ENCODE measurements around the gene SPEN. TPM values are rescaled to one million over a fixed set of nuclear protein-coding genes. Genes with fewer than 3 reads are reported as not detected.

The SPEN gene
- total RNA-seq, 4 donors from 2014 or later = 40.7 to 97.0 (median 57.3) TPM

DNA sequence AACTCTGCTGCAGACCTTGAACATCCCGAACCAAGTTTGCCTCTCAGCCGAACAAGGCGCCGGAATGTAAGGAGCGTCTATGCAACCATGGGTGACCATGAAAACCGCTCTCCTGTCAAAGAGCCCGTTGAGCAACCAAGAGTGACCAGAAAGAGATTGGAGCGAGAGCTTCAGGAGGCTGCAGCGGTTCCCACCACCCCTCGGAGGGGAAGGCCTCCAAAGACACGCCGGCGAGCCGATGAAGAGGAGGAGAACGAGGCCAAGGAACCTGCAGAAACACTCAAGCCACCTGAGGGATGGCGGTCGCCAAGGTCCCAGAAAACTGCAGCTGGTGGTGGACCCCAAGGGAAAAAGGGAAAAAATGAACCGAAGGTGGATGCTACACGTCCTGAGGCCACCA, 84.4 kb downstream of the SPEN start:
- DNase-seq = no peak
- H3K4me3 ChIP-seq (replicated peaks in 1 of 3) = no peak overlapping the region
- no peaks in the 10 kb centered on the region for H3K9me3 ChIP-seq
- peaks cover 0 to under 1% of the 10 kb centered on the region in 2 donors for H3K4me1 ChIP-seq
- H3K36me3 ChIP-seq = peaks cover 68 to 75% of the 10 kb centered on the region in 2 donors
- intact Hi-C loops (cut with DNase I) = no loop called here
- no peaks in the 10 kb centered on the region for H3K27me3 ChIP-seq
- TF ChIP-seq, protein P1, sequence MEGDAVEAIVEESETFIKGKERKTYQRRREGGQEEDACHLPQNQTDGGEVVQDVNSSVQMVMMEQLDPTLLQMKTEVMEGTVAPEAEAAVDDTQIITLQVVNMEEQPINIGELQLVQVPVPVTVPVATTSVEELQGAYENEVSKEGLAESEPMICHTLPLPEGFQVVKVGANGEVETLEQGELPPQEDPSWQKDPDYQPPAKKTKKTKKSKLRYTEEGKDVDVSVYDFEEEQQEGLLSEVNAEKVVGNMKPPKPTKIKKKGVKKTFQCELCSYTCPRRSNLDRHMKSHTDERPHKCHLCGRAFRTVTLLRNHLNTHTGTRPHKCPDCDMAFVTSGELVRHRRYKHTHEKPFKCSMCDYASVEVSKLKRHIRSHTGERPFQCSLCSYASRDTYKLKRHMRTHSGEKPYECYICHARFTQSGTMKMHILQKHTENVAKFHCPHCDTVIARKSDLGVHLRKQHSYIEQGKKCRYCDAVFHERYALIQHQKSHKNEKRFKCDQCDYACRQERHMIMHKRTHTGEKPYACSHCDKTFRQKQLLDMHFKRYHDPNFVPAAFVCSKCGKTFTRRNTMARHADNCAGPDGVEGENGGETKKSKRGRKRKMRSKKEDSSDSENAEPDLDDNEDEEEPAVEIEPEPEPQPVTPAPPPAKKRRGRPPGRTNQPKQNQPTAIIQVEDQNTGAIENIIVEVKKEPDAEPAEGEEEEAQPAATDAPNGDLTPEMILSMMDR (IDR thresholded peaks at IDR 0.05) = no peak
- no peak for TF ChIP-seq POLR2A (IDR thresholded peaks at IDR 0.05)
- 93 to 96% methylated on average over 19 of the region's 19 CpGs for WGBS, 2 donors
- H3K27ac ChIP-seq = no peak overlapping the region

DNA sequence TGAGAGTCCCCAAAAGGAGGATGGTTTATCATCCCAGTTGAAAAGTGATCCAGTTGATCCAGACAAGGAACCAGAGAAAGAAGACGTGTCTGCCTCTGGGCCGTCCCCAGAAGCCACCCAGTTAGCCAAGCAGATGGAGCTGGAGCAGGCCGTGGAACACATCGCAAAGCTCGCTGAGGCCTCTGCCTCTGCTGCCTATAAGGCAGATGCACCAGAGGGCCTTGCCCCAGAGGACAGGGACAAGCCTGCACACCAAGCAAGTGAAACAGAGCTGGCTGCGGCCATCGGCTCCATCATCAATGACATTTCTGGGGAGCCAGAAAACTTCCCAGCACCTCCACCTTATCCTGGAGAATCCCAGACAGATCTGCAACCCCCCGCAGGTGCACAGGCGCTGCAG, 85.1 kb downstream of the SPEN start:
- Histone ChIP-seq H3K4me1 (peaks cover 0 to 6% of the 10 kb centered on the region in 2 donors), H3K4me3 (replicated peaks in 1 of 3) (no peak overlapping the region), H3K36me3 (peaks cover 75 to 79% of the 10 kb centered on the region in 2 donors), H3K27me3 (no peaks in the 10 kb centered on the region), H3K27ac (no peak overlapping the region), H3K9me3 (no peaks in the 10 kb centered on the region)
- WGBS, 2 donors = 88 to 94% methylated on average over 5 to 9 of the region's 9 CpGs
- no peak for TF ChIP-seq POLR2A (IDR thresholded peaks at IDR 0.05)
- TF ChIP-seq, protein P1 (IDR thresholded peaks at IDR 0.05) = no peak
- intact Hi-C loops (cut with DNase I) = no loop called here
- no peak for DNase-seq

DNA sequence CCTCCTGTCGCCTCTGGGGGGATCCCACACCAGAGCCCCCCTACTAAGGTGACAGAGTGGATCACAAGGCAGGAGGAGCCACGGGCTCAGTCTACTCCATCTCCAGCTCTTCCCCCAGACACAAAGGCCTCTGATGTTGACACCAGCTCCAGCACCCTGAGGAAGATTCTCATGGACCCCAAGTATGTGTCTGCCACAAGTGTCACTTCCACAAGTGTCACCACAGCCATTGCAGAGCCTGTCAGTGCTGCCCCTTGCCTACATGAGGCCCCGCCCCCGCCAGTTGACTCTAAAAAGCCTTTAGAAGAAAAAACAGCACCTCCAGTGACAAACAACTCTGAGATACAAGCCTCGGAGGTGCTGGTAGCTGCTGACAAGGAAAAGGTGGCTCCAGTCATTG, 86.2 kb downstream of the SPEN start:
- WGBS, 2 donors = 91 to 96% methylated on average over 5 of the region's 5 CpGs
- Histone ChIP-seq H3K9me3 (no peaks in the 10 kb centered on the region), H3K27ac (no peak overlapping the region), H3K36me3 (peaks cover 77 to 80% of the 10 kb centered on the region in 2 donors), H3K4me1 (peaks cover 0 to 9% of the 10 kb centered on the region in 2 donors), H3K4me3 (replicated peaks in 1 of 3) (no peak overlapping the region), H3K27me3 (no peaks in the 10 kb centered on the region)
- intact Hi-C loops (cut with DNase I) = no loop called here
- no peak for DNase-seq
- TF ChIP-seq, protein P1 (IDR thresholded peaks at IDR 0.05) = no peak
- no peak for TF ChIP-seq POLR2A (IDR thresholded peaks at IDR 0.05)

DNA sequence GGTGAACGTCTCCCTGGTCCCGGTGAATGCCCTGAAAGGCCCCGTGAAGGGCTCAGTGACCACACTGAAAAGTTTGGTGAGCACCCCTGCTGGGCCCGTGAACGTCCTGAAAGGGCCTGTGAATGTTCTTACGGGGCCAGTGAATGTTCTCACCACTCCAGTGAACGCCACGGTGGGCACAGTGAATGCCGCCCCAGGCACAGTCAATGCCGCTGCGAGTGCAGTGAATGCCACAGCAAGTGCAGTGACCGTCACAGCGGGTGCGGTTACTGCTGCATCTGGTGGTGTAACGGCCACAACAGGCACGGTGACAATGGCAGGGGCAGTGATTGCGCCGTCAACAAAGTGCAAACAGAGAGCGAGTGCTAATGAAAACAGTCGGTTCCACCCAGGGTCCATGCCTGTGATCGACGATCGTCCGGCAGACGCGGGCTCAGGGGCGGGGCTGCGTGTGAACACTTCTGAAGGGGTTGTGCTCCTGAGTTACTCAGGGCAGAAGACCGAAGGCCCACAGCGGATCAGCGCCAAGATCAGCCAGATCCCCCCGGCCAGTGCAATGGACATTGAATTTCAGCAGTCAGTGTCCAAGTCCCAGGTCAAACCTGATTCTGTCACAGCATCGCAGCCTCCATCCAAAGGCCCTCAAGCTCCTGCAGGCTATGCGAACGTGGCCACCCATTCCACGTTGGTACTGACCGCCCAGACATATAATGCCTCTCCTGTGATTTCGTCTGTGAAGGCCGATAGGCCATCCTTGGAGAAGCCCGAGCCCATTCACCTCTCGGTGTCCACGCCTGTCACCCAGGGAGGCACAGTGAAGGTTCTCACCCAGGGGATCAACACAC, 86.9 kb downstream of the SPEN start:
- Histone ChIP-seq H3K27ac (no peak overlapping the region), H3K4me3 (replicated peaks in 1 of 3) (no peak overlapping the region), H3K9me3 (no peaks in the 10 kb centered on the region), H3K36me3 (peaks cover 73 to 76% of the 10 kb centered on the region in 2 donors), H3K4me1 (peaks cover 0 to 16% of the 10 kb centered on the region in 2 donors), H3K27me3 (no peaks in the 10 kb centered on the region)
- TF ChIP-seq, protein P1 (IDR thresholded peaks at IDR 0.05) = no peak
- TF ChIP-seq POLR2A (IDR thresholded peaks at IDR 0.05) = no peak
- no peak for DNase-seq
- WGBS, 2 donors = 92% methylated on average over 31 to 42 of the region's 42 CpGs
- intact Hi-C loops (cut with DNase I) = no loop called here
